Lung microvascular endothelial cell (primary cell): ENCODE measurements around the gene AGT. TPM values are rescaled to one million over a fixed set of nuclear protein-coding genes. Genes with fewer than 3 reads are reported as not detected.
"Not testable (repeated sequence)": the region's sequence is repeated elsewhere in the genome, so short reads cannot be mapped to it uniquely, and the experiment has no call there.

Experiments
- DNase-seq, 2 donors: peaks; one replicate each; pipeline versions ENCODE4 v3.0.0 to v3.0.0-alpha.2; 2010; ENCODE audit warnings: low read depth in 2 of 2
- total RNA-seq: library from RNA; depleted of rRNA; stranded (reverse); fragments of >200 nt; gene quantifications from 2 replicates; pipeline ENCODE4 v1.2.1, GENCODE V29; 2014

Gene AGT
- total RNA-seq, 1 donor from 2014 or later: not detected

GRCh38 chr1:230693221-230693620, 20.7 kb downstream of the AGT start:
- DNase-seq: no peak

GRCh38 chr1:230691615-230692014, 22.3 kb downstream of the AGT start:
- DNase-seq: no peak

DNA sequence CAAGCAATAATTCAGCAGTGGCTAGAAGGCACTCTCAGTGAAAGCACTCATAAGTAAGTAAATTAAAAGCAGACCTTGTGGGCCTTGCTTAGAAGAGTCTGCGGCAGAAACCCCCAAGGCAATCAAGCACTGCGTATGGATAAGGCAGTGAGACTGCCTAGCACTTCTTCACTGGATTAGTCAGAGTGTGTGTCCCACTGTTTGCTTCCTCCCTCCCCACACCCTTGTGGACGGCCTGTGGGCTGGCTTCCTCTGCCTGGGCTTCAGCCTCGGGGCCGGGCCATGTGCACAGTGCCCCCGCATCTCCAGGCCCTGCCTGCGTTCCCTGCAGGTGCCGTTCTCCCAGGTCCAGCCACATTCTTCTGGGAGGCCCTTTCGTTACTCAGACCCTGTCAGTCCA, 23.8 kb downstream of the AGT start:
- DNase-seq: no peak

DNA sequence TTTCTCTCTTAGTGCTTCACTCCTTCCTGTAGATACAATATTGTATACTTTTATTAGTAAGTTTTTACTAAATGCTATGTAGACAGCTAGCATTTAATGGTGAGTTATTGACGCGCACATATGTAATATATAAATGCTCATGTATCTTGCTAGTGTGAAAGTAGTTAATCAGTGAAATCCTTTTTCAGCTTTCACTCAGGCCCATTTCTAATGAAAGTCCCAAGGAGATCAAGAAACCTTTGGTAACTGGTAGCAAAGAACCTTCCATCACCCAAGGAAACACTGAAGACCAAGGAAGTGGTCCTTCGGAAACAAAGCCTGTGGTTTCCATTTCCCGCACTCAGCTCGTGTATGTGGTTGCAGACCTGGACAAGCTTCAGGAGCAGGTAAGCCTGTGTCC, 27.2 kb downstream of the AGT start:
- DNase-seq: no peak

GRCh38 chr1:230684998-230685397, 28.9 kb downstream of the AGT start:
- no peak for DNase-seq

- DNase-seq: no peak
Observed at GRCh38 chr1:230684146-230684545, 29.8 kb downstream of the AGT start.

DNA sequence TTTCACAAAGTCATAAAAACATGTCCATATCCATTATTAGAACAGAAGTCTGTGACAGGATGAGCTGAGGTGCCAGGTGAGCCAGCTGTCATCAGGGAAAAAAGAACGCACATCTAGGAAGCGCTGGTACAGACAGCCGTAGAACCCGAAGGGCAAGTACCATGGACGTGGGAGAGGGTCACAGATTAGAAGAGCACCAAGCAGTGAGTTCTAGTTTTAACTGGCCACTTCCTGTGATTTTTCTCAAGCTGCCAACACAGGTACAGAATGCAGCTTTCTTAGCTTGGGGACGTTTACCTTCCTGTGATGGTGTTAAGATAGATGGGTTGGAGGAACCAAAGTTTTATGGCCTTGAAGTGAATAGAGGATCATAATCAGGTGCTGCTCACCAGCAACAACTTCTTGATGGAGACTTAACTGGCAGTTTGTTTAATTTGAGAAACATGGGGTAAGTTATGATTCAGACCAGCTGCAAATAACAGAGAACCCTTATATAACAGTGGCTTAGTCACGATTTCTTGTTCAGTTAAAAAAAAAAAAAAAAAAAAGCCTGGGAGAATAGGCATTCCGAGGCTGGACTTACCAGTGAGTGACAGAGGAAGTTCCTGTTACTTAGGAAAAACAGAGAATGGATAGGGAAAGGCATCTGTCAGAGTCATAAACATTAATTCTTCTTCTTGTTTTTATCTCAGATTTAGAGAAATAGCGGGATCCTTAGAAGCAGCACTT, 30.9 kb downstream of the AGT start:
- DNase-seq: peak in 1 of 2 donors; percentile 57

DNA sequence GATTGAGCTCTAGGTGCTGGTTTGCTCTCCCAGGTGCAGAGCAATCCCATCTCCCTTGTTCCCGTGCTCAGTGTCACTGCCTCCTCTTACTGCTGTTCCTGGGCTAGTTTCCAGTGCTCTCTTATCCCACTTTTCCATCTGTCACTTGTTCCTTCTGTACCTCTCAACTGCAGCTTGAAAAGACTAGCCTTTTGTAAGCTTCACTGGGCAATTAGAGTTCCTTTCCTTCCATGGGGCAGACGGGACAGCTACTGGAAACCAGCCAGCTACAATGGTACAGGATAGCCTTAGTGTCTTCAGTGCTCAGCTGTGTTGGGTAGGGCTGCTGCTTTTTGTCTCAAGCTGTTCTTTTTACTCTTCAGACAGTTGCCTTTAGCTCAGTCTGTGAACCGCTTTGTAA, 31.6 kb downstream of the AGT start:
- DNase-seq: no peak

GRCh38 chr1:230681599-230681998, 32.3 kb downstream of the AGT start:
- DNase-seq: peak; percentile 9 to 64

- no peak for DNase-seq
Observed at GRCh38 chr1:230680300-230681025, 33.5 kb downstream of the AGT start.

- DNase-seq: no peak
Observed at GRCh38 chr1:230679825-230680224, 34.1 kb downstream of the AGT start.

- DNase-seq: no peak
Observed at GRCh38 chr1:230679192-230679591, 34.7 kb downstream of the AGT start.

DNA sequence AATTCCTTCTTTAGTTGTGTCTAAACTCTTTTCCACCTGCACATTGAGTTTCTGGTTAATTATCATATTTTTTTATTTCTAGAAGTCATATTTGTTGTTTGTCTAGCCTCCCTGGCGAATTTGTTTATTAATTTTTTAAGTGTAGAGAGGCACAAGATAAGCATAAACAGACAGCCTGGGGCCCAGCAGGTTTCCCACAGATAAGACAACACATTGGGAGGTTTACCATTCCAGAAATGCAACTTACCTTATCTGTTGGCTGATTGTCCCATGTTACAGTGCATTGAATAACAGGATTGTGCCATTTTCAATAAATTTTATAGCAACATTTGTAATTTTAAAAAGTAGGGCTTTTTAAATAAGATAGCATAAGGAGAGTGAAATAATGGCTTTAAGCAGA, 36.7 kb downstream of the AGT start:
- no peak for DNase-seq

GRCh38 chr1:230674581-230674980, 39.3 kb downstream of the AGT start:
- no peak for DNase-seq

GRCh38 chr1:230669543-230669942, 44.4 kb downstream of the AGT start:
- no peak for DNase-seq

DNA sequence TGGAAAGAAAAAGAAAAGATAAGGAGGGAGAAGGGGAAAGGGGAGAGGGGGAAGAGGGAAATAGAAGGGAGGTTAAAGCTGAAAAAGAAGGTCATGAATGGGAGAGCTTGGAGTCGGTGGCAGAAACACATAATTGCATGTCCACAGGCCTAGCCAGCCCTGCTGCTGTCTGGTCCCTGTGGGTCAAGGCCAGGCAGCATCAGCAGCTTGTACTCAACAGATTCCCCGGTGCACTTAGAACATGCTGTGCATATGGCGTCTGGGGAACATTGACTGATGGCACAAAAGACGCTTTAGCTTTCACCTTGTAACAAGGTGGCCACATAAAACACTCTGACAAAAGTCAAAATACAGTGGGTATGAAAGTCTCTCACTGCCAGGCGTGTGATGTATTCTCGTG, 45.7 kb downstream of the AGT start:
- no peak for DNase-seq

GRCh38 chr1:230661976-230662375, 51.9 kb downstream of the AGT start:
- no peak for DNase-seq

DNA sequence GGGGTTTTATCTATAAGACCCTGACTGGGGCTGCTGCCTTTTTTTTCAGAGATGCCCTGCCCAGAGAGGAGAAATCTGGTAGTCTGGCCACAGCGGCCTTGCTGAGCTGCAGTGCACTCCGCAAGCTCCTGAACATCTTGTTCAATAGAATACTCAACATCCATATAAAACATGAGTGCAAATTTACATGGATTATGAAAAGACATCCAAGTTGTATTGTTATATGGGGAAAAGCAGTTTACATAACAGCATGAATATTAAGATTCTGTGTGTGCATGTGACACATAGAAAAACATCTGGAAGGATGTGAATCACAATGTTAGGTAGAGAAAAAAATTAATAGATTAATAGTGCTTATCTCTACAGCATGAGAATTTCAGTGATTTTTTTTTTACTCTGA, 55.2 kb downstream of the AGT start:
- DNase-seq: no peak

- DNase-seq: not testable (repeated sequence)
Observed at GRCh38 chr1:230658103-230658502, 55.8 kb downstream of the AGT start.

DNA sequence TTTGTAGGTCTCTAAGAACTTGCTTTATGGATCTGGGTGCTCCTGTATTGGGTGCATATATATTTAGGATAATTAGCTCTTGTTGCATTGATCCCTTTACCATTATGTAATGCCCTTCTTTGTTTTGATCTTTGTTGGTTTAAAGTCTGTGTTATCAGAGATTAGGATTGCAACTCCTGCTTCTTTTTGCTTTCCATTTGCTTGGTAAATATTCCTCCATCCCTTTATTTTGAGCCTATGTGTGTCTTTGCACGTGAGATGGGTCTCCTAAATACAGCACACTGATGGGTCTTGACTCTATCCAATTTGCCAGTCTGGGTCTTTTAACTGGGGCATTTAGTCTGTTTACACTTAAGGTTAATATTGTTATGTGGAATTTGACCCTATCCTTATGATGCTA, 57.2 kb downstream of the AGT start:
- not testable (repeated sequence) for DNase-seq
